ENCODE data around the gene CHCHD3. TPM values are rescaled to one million over a fixed set of nuclear protein-coding genes. Genes with fewer than 3 reads are reported as not detected.

The CHCHD3 gene
- total RNA-seq, 1 experiment from 2014 or later = 100 TPM

DNA sequence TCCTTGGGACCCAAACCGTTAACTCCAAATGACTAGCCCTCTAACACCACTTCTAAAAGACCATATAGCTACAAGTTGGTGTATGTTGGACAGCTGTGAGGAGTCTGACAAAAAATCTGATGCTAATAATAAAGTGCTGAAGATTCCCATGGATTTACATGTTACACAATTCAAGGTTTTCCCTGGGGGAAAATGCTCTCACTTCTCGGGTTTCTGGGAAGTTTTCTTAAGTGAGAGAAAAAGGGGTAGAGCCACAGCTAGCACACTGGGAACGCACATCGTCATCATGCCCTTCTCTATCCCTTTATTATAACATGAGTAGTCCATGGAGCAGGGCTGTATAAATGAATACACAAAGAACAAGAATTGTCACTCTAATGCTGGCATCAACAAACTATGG, 162.1 kb downstream of the CHCHD3 start:
- Histone ChIP-seq H3K4me2 (no peak overlapping the region), H2AFZ (no peak overlapping the region), H3F3A (ENCODE audit: insufficient read depth, low read depth) (no peaks in the 10 kb centered on the region; the same call in 1 of the 2 replicates), H3K9me2 (ENCODE audit: insufficient read depth) (no peaks in the 10 kb centered on the region), H3K27ac (no peak overlapping the region), H3K36me3 (ENCODE audit: low read depth) (no peaks in the 10 kb centered on the region), H3K4me3 (no peak overlapping the region), H3K4me1 (replicated peaks; ENCODE audit: insufficient read depth) (no peaks in the 10 kb centered on the region), H3K79me2 (ENCODE audit: low read depth) (no peaks in the 10 kb centered on the region), H3K27me3 (ENCODE audit: insufficient read depth, low read depth) (no peaks in the 10 kb centered on the region), H4K20me1 (ENCODE audit: insufficient read depth) (peaks cover 12% of the 10 kb centered on the region; the same call in 1 of the 2 replicates), H3K9me3 (ENCODE audit: insufficient read depth, low read depth) (no peaks in the 10 kb centered on the region)
- no peak for TF ChIP-seq EZH2 (IDR thresholded peaks at IDR 0.05; ENCODE audit: low read depth)
- TF ChIP-seq, protein P1, sequence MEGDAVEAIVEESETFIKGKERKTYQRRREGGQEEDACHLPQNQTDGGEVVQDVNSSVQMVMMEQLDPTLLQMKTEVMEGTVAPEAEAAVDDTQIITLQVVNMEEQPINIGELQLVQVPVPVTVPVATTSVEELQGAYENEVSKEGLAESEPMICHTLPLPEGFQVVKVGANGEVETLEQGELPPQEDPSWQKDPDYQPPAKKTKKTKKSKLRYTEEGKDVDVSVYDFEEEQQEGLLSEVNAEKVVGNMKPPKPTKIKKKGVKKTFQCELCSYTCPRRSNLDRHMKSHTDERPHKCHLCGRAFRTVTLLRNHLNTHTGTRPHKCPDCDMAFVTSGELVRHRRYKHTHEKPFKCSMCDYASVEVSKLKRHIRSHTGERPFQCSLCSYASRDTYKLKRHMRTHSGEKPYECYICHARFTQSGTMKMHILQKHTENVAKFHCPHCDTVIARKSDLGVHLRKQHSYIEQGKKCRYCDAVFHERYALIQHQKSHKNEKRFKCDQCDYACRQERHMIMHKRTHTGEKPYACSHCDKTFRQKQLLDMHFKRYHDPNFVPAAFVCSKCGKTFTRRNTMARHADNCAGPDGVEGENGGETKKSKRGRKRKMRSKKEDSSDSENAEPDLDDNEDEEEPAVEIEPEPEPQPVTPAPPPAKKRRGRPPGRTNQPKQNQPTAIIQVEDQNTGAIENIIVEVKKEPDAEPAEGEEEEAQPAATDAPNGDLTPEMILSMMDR (conservative IDR thresholded peaks at IDR 0.05) = no peak
- DNase-seq = no peak
- CTCF ChIA-PET = no interaction called here
- intact Hi-C loops (cut with micrococcal nuclease; ENCODE audit: unreplicated experiment) = no loop called here
- POLR2A ChIA-PET (ENCODE audit: unreplicated experiment) = no interaction called here
- BruUV-seq (replicated peaks) = no TSS peak

DNA sequence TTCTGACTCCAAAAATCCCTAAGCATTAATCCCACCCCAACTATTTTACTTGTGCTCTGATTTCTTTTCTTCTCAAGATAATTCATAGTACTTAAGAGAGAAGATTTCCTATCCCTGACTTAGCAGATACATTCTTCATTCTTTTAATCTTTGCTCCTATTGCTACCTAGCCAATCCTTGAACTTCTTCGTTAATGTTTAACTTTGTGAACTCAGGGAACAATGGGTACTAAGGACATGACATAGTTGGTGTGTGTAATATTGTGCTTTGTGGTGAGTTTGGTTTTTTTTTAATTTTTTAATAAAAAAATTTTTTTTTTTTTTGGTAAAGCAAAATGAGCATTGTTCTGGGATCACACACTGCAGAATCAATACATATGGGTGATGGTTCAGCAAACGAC, 166.2 kb downstream of the CHCHD3 start:
- BruUV-seq (replicated peaks) = no TSS peak
- ChIA-PET CTCF (interaction anchor here (0.6 kb wide), 1 partner anchor 9 kb away, joined by 3 read pairs; no protein-coding TSS in a partner anchor), POLR2A (ENCODE audit: unreplicated experiment) (no interaction called here)
- H3K27ac ChIP-seq = no peak overlapping the region
- DNase-seq = no peak
- H4K20me1 ChIP-seq (ENCODE audit: insufficient read depth) = peaks cover 4% of the 10 kb centered on the region; the same call in 1 of the 2 replicates
- H3K9me2 ChIP-seq (ENCODE audit: insufficient read depth) = no peaks in the 10 kb centered on the region
- H3F3A ChIP-seq (ENCODE audit: insufficient read depth, low read depth) = no peaks in the 10 kb centered on the region; the same call in 1 of the 2 replicates
- H3K27me3 ChIP-seq (ENCODE audit: insufficient read depth, low read depth) = no peaks in the 10 kb centered on the region
- no peaks in the 10 kb centered on the region for H3K4me1 ChIP-seq (replicated peaks; ENCODE audit: insufficient read depth)
- H3K4me2 ChIP-seq = no peak overlapping the region
- no peaks in the 10 kb centered on the region for H3K9me3 ChIP-seq (ENCODE audit: insufficient read depth, low read depth)
- TF ChIP-seq EZH2 (IDR thresholded peaks at IDR 0.05; ENCODE audit: low read depth) = no peak
- TF ChIP-seq, protein P1 (conservative IDR thresholded peaks at IDR 0.05) = no peak
- H2AFZ ChIP-seq = no peak overlapping the region
- intact Hi-C loops (cut with micrococcal nuclease; ENCODE audit: unreplicated experiment) = no loop called here
- H3K4me3 ChIP-seq = no peak overlapping the region
- no peaks in the 10 kb centered on the region for H3K36me3 ChIP-seq (ENCODE audit: low read depth)
- no peaks in the 10 kb centered on the region for H3K79me2 ChIP-seq (ENCODE audit: low read depth)

DNA sequence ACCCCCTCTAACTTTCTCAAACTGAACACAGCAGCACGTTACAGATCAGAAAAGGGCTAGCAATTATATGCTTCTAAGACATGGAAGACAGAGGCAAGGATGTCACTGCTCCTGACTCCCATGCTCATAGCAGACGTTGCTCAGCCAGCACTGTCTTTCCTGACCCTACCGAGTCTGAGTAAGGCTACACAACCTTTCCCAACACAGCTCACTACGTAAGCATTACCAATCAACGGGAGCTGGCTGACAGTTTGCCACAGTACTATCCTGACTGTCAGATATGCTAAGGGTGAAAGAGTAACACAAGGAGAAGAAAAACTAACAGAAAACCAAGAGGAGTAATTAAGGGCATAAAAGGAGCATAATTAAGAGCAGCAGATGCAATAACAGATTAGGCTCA, 171.2 kb downstream of the CHCHD3 start:
- no peaks in the 10 kb centered on the region for H3K9me3 ChIP-seq (ENCODE audit: insufficient read depth, low read depth)
- ChIA-PET POLR2A (ENCODE audit: unreplicated experiment) (no interaction called here), CTCF (no interaction called here)
- DNase-seq = no peak
- H3K79me2 ChIP-seq (ENCODE audit: low read depth) = no peaks in the 10 kb centered on the region
- no peaks in the 10 kb centered on the region for H3K4me1 ChIP-seq (replicated peaks; ENCODE audit: insufficient read depth)
- H2AFZ ChIP-seq = no peak overlapping the region
- H3K27ac ChIP-seq = no peak overlapping the region
- no peaks in the 10 kb centered on the region for H3K27me3 ChIP-seq (ENCODE audit: insufficient read depth, low read depth)
- no peaks in the 10 kb centered on the region for H3K36me3 ChIP-seq (ENCODE audit: low read depth)
- H3K9me2 ChIP-seq (ENCODE audit: insufficient read depth) = no peaks in the 10 kb centered on the region
- TF ChIP-seq, protein P1 (conservative IDR thresholded peaks at IDR 0.05) = no peak
- no peak for TF ChIP-seq EZH2 (IDR thresholded peaks at IDR 0.05; ENCODE audit: low read depth)
- H3F3A ChIP-seq (ENCODE audit: insufficient read depth, low read depth) = peaks cover 6% of the 10 kb centered on the region; the same call in 1 of the 2 replicates
- no peak overlapping the region for H3K4me2 ChIP-seq
- intact Hi-C loops (cut with micrococcal nuclease; ENCODE audit: unreplicated experiment) = no loop called here
- no TSS peak for BruUV-seq (replicated peaks)
- H4K20me1 ChIP-seq (ENCODE audit: insufficient read depth) = no peaks in the 10 kb centered on the region
- H3K4me3 ChIP-seq = no peak overlapping the region

All from PC-9 (cell line).